ENCODE measurements around the gene CCDC70. TPM values are rescaled to one million over a fixed set of nuclear protein-coding genes. Genes with fewer than 3 reads are reported as not detected.

CCDC70 gene
- total RNA-seq, 1 experiment from 2014 or later = not detected

GRCh38 chr13:51821606-51822005, 40.2 kb upstream of the CCDC70 start:
- TF ChIP-seq, protein P1, sequence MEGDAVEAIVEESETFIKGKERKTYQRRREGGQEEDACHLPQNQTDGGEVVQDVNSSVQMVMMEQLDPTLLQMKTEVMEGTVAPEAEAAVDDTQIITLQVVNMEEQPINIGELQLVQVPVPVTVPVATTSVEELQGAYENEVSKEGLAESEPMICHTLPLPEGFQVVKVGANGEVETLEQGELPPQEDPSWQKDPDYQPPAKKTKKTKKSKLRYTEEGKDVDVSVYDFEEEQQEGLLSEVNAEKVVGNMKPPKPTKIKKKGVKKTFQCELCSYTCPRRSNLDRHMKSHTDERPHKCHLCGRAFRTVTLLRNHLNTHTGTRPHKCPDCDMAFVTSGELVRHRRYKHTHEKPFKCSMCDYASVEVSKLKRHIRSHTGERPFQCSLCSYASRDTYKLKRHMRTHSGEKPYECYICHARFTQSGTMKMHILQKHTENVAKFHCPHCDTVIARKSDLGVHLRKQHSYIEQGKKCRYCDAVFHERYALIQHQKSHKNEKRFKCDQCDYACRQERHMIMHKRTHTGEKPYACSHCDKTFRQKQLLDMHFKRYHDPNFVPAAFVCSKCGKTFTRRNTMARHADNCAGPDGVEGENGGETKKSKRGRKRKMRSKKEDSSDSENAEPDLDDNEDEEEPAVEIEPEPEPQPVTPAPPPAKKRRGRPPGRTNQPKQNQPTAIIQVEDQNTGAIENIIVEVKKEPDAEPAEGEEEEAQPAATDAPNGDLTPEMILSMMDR (conservative IDR thresholded peaks at IDR 0.05; ENCODE audit: low read depth, low read length) = no peak
- TF ChIP-seq EZH2phosphoT487 (IDR thresholded peaks at IDR 0.05; ENCODE audit: borderline replicate concordance, low read length) = no peak
- TF ChIP-seq EZH2 (IDR thresholded peaks at IDR 0.05; ENCODE audit: low read length, unreplicated experiment) = no peak
- no peak for DNase-seq
- ChIA-PET POLR2A (ENCODE audit: unreplicated experiment) (no interaction called here), CTCF (no interaction called here)
- Histone ChIP-seq H3K27ac (ENCODE audit: low read length) (no peak overlapping the region), H3K4me1 (ENCODE audit: insufficient read depth, low read length) (no peaks in the 10 kb centered on the region), H2AFZ (ENCODE audit: low read length) (no peak overlapping the region), H3K9me2 (replicated peaks; ENCODE audit: low read length) (no peaks in the 10 kb centered on the region), H3K79me2 (ENCODE audit: low read length) (no peaks in the 10 kb centered on the region), H3K9ac (ENCODE audit: low read length) (no peak overlapping the region), H3F3A (ENCODE audit: low read length, unreplicated experiment) (no peaks in the 10 kb centered on the region), H3K9me3 (ENCODE audit: low read length) (no peaks in the 10 kb centered on the region), H3K27me3 (ENCODE audit: low read length) (0 out of 2 replicates have a peak, but pooled peaks cover under 1% of the 10 kb centered on the region), H3K4me3 (ENCODE audit: low read length) (no peak overlapping the region), H4K20me1 (ENCODE audit: low read length) (no peaks in the 10 kb centered on the region), H3K36me3 (ENCODE audit: low read depth, low read length) (no peaks in the 10 kb centered on the region), H3K4me2 (ENCODE audit: low read length) (no peak overlapping the region)
- intact Hi-C loops (cut with micrococcal nuclease) = no loop called here
- BruUV-seq (replicated peaks) = no TSS peak
- no peak for ATAC-seq

GRCh38 chr13:51822106-51822815, 39.5 kb upstream of the CCDC70 start:
- Histone ChIP-seq H3K4me2 (ENCODE audit: low read length) (no peak overlapping the region), H3K79me2 (ENCODE audit: low read length) (no peaks in the 10 kb centered on the region), H3K27me3 (ENCODE audit: low read length) (peaks cover 7% of the 10 kb centered on the region; the same call in 1 of the 2 replicates), H2AFZ (ENCODE audit: low read length) (no peak overlapping the region), H3K36me3 (ENCODE audit: low read depth, low read length) (no peaks in the 10 kb centered on the region), H3K9me2 (replicated peaks; ENCODE audit: low read length) (no peaks in the 10 kb centered on the region), H3F3A (ENCODE audit: low read length, unreplicated experiment) (no peaks in the 10 kb centered on the region), H3K27ac (ENCODE audit: low read length) (no peak overlapping the region), H3K9ac (ENCODE audit: low read length) (no peak overlapping the region), H3K9me3 (ENCODE audit: low read length) (no peaks in the 10 kb centered on the region), H4K20me1 (ENCODE audit: low read length) (no peaks in the 10 kb centered on the region), H3K4me3 (ENCODE audit: low read length) (no peak overlapping the region), H3K4me1 (ENCODE audit: insufficient read depth, low read length) (no peaks in the 10 kb centered on the region)
- CTCF ChIA-PET = no interaction called here
- no peak for ATAC-seq
- BruUV-seq (replicated peaks) = no TSS peak
- intact Hi-C loops (cut with micrococcal nuclease) = no loop called here
- no peak for DNase-seq
- POLR2A ChIA-PET (ENCODE audit: unreplicated experiment) = no interaction called here
- TF ChIP-seq EZH2 (IDR thresholded peaks at IDR 0.05; ENCODE audit: low read length, unreplicated experiment) (no peak), EZH2phosphoT487 (IDR thresholded peaks at IDR 0.05; ENCODE audit: borderline replicate concordance, low read length) (no peak)
- TF ChIP-seq, protein P1 (conservative IDR thresholded peaks at IDR 0.05; ENCODE audit: low read depth, low read length) = no peak

DNA sequence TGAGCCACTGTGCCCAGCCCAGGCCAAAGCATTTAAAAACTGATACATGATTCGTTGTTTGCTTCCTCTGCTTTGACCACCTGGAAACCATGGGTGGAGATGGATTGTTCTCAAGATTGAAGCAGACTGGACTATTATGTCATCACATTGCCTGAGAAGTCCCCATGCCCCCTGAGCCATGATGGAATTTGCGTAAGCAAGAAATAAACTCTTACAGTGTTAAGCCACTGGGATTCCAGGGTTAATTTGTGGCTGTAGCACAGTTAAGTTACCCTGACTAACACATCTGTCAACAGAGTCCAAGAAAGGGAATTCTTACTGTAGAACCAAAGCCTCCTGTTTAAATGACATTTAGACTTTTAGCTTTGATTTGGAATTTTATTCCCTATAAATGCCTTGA, 38.4 kb upstream of the CCDC70 start:
- Histone ChIP-seq H3K27ac (ENCODE audit: low read length) (no peak overlapping the region), H3K4me1 (ENCODE audit: insufficient read depth, low read length) (no peaks in the 10 kb centered on the region), H3K4me3 (ENCODE audit: low read length) (no peak overlapping the region), H3K4me2 (ENCODE audit: low read length) (no peak overlapping the region), H3K79me2 (ENCODE audit: low read length) (no peaks in the 10 kb centered on the region), H4K20me1 (ENCODE audit: low read length) (no peaks in the 10 kb centered on the region), H3K9me3 (ENCODE audit: low read length) (no peaks in the 10 kb centered on the region), H3K27me3 (ENCODE audit: low read length) (peaks cover 17% of the 10 kb centered on the region; the same call in 1 of the 2 replicates), H3F3A (ENCODE audit: low read length, unreplicated experiment) (no peaks in the 10 kb centered on the region), H2AFZ (ENCODE audit: low read length) (no peak overlapping the region), H3K9ac (ENCODE audit: low read length) (no peak overlapping the region), H3K9me2 (replicated peaks; ENCODE audit: low read length) (no peaks in the 10 kb centered on the region), H3K36me3 (ENCODE audit: low read depth, low read length) (no peaks in the 10 kb centered on the region)
- TF ChIP-seq, protein P1 (conservative IDR thresholded peaks at IDR 0.05; ENCODE audit: low read depth, low read length) = no peak
- TF ChIP-seq EZH2 (IDR thresholded peaks at IDR 0.05; ENCODE audit: low read length, unreplicated experiment) (no peak), EZH2phosphoT487 (IDR thresholded peaks at IDR 0.05; ENCODE audit: borderline replicate concordance, low read length) (no peak)
- DNase-seq = no peak
- ChIA-PET CTCF (no interaction called here), POLR2A (ENCODE audit: unreplicated experiment) (interaction anchor here (0.8 kb wide), 1 partner anchor 482 kb away, joined by 8 read pairs; no protein-coding TSS in a partner anchor)
- intact Hi-C loops (cut with micrococcal nuclease) = no loop called here
- no TSS peak for BruUV-seq (replicated peaks)
- ATAC-seq = no peak
